OCI-LY7 (cell line): ENCODE measurements around the gene TTC7B. TPM values are rescaled to one million over a fixed set of nuclear protein-coding genes. Genes with fewer than 3 reads are reported as not detected.

Experiments
- BruUV-seq: library from RNA; stranded (reverse); fragments of 400-500 nt; replicated peaks from 2 replicates; lab custom pipeline; 2021; lab: Mats Ljungman, UMichigan
- CTCF ChIA-PET: fragments of 300-600 bp; sonication (Branson Sonifier 250); formaldehyde crosslinking; loops from one replicate; lab custom pipeline; 2022; ENCODE audit warnings: antibody characterized with exemption; ENCODE audit not compliant: unreplicated experiment; lab: Charles Lee
- POLR2A ChIA-PET: fragments of 300-600 bp; sonication (Branson Sonifier 250); formaldehyde crosslinking; loops from one replicate; lab custom pipeline; 2022; ENCODE audit warnings: antibody characterized with exemption; lab: Charles Lee
- DNase-seq: peaks from one replicate; pipeline ENCODE4 v3.0.0-alpha.2; 2015; ENCODE audit warnings: low spot score
- H2AFZ ChIP-seq: fragments of 200-600 bp; sonication (generic), shearing (Covaris generic); 2 replicates; pipeline ENCODE4 v1.6.1; 2014; ENCODE audit warnings: mild to moderate bottlenecking, antibody characterized with exemption, low read length, moderate library complexity
- H3K27ac ChIP-seq: fragments of 200-600 bp; sonication (generic); 2 replicates; pipeline ENCODE4 v1.5.1; 2014; ENCODE audit warnings: mixed run types, low read depth, mild to moderate bottlenecking, moderate library complexity, low read length, inconsistent platforms; ENCODE audit not compliant: poor library complexity, severe bottlenecking
- H3K36me3 ChIP-seq: fragments of 200-600 bp; sonication (generic); 2 replicates; pipeline ENCODE4 v1.6.1; 2014; ENCODE audit warnings: mild to moderate bottlenecking, antibody characterized with exemption, low read length, moderate library complexity, mixed read lengths; ENCODE audit not compliant: insufficient read depth
- H3K4me1 ChIP-seq: fragments of 200-600 bp; sonication (generic); 2 replicates; pipeline ENCODE4 v1.5.1; 2014; ENCODE audit warnings: mild to moderate bottlenecking, low read length; ENCODE audit not compliant: insufficient read depth, poor library complexity, severe bottlenecking
- H3K4me2 ChIP-seq: fragments of 200-600 bp; sonication (generic); 2 replicates; pipeline ENCODE4 v1.6.1; 2014; ENCODE audit warnings: mild to moderate bottlenecking, low read length
- H3K4me3 ChIP-seq: fragments of 200-600 bp; sonication (generic); 2 replicates; pipeline ENCODE4 v1.5.1; 2014; ENCODE audit warnings: mild to moderate bottlenecking, low read depth, low read length; ENCODE audit not compliant: poor library complexity, severe bottlenecking
- H3K79me2 ChIP-seq: fragments of 200-600 bp; sonication (generic); 2 replicates; pipeline ENCODE4 v1.6.1; 2016; ENCODE audit warnings: low read depth, mild to moderate bottlenecking, low read length, moderate library complexity, mixed read lengths; ENCODE audit not compliant: insufficient read depth
- H3K9me2 ChIP-seq: fragments of 200-600 bp; sonication (generic); 2 replicates; pipeline ENCODE4 v1.6.1; 2016; ENCODE audit warnings: mild to moderate bottlenecking, low read length, mixed read lengths; ENCODE audit not compliant: insufficient read depth
- H3K9me3 ChIP-seq: fragments of 200-600 bp; sonication (generic); 2 replicates; pipeline ENCODE4 v1.6.1; 2014; ENCODE audit warnings: mild to moderate bottlenecking, mixed run types, low read length, mixed read lengths
- H4K20me1 ChIP-seq: fragments of 200-600 bp; sonication (generic); 2 replicates; pipeline ENCODE4 v1.6.1; 2014; ENCODE audit warnings: mild to moderate bottlenecking, antibody characterized with exemption, low read length, moderate library complexity, mixed read lengths; ENCODE audit not compliant: insufficient read depth
- EZH2phosphoT487 ChIP-seq: fragments of 200-600 bp; sonication (generic); IDR thresholded peaks from 2 replicates; pipeline ENCODE4 v1.6.1; 2018; ENCODE audit warnings: low read depth, borderline replicate concordance, mild to moderate bottlenecking, mixed run types, antibody characterized with exemption, low read length, moderate library complexity, mixed read lengths
- intact Hi-C: fragments of 100-400 bp; cut with micrococcal nuclease; formaldehyde crosslinking; loops from one replicate; pipeline ENCODE4 v1.10.0; 2022; ENCODE audit not compliant: unreplicated experiment
- total RNA-seq, 2 experiments: library from RNA; depleted of rRNA in 1 of 2; stranded (reverse); fragments of >200 nt in 1 of 2; shearing (Covaris generic) in 1 of 2; gene quantifications; 2 replicates each; pipeline ENCODE4 v1.2.3, GENCODE V29; 2014 to 2022
- TF ChIP-seq, protein P1 (sequence below): fragments of 200-600 bp; sonication (generic); conservative IDR thresholded peaks from 2 replicates; pipeline ENCODE4 v1.5.1; 2014; ENCODE audit warnings: mild to moderate bottlenecking, antibody characterized with exemption, low read length, moderate library complexity, mixed read lengths

The TTC7B gene
- total RNA-seq, 2 experiments from 2014 or later, result 0.19 to 0.51 TPM

DNA sequence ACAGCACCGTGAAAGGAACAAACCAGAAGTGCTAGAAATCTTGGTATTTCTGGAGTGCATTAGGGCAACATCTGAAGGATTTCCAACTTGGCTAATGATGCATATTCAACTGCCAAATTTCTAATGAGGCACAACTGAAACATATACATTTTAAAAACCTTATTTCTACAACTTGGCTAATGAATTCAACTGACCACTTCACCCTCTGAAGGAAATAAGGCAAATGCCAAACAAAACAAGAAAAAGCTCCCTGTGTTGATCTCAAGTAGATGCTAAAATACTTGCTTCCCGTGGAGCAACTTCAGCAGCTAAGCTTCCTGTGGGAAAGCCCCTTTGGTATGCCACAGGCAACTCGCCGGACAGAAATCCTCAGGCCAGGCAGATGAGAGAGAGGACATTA is 167.1 kb downstream of the TTC7B start:
- no peak for TF ChIP-seq EZH2phosphoT487
- TF ChIP-seq, protein P1, sequence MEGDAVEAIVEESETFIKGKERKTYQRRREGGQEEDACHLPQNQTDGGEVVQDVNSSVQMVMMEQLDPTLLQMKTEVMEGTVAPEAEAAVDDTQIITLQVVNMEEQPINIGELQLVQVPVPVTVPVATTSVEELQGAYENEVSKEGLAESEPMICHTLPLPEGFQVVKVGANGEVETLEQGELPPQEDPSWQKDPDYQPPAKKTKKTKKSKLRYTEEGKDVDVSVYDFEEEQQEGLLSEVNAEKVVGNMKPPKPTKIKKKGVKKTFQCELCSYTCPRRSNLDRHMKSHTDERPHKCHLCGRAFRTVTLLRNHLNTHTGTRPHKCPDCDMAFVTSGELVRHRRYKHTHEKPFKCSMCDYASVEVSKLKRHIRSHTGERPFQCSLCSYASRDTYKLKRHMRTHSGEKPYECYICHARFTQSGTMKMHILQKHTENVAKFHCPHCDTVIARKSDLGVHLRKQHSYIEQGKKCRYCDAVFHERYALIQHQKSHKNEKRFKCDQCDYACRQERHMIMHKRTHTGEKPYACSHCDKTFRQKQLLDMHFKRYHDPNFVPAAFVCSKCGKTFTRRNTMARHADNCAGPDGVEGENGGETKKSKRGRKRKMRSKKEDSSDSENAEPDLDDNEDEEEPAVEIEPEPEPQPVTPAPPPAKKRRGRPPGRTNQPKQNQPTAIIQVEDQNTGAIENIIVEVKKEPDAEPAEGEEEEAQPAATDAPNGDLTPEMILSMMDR, result no peak
- H3K9me2 ChIP-seq, result no peaks in the 10 kb centered on the region
- ChIA-PET POLR2A (no interaction called here), CTCF (no interaction called here)
- H4K20me1 ChIP-seq, result no peaks in the 10 kb centered on the region
- H3K27ac ChIP-seq, result no peak overlapping the region
- BruUV-seq, result no TSS peak
- no peaks in the 10 kb centered on the region for H3K9me3 ChIP-seq
- DNase-seq, result no peak
- H3K4me1 ChIP-seq, result no peaks in the 10 kb centered on the region
- no peaks in the 10 kb centered on the region for H3K36me3 ChIP-seq
- H3K4me3 ChIP-seq, result no peak overlapping the region
- H3K79me2 ChIP-seq, result no peaks in the 10 kb centered on the region
- intact Hi-C loops, result no loop called here
- H3K4me2 ChIP-seq, result no peak overlapping the region
- H2AFZ ChIP-seq, result no peak overlapping the region

DNA sequence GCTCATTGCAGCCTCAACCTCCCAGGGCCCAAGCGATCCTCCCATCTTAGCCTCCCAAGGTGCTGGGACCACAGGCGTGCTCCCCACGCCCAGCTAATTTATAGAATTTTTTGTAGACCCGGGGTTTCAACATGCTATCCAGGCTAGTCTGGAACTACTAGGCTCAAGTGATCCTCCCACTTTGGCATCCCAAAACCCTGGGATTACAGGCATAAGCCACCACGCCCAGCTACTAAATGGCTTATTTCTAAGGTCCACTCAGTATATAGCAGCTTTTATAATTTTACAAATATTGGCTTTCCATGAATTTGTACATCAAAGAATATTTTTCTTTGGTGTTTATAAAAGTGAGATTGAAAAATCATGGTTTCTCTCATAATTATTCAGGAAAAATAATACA is 167.8 kb downstream of the TTC7B start:
- Histone ChIP-seq H3K4me2 (no peak overlapping the region), H3K9me2 (no peaks in the 10 kb centered on the region), H2AFZ (no peak overlapping the region), H3K79me2 (no peaks in the 10 kb centered on the region), H3K27ac (no peak overlapping the region), H3K4me1 (no peaks in the 10 kb centered on the region), H3K4me3 (no peak overlapping the region), H3K9me3 (no peaks in the 10 kb centered on the region), H3K36me3 (no peaks in the 10 kb centered on the region), H4K20me1 (no peaks in the 10 kb centered on the region)
- no peak for DNase-seq
- intact Hi-C loops, result no loop called here
- TF ChIP-seq, protein P1, result no peak
- TF ChIP-seq EZH2phosphoT487, result no peak
- ChIA-PET CTCF (no interaction called here), POLR2A (no interaction called here)
- BruUV-seq, result no TSS peak

DNA sequence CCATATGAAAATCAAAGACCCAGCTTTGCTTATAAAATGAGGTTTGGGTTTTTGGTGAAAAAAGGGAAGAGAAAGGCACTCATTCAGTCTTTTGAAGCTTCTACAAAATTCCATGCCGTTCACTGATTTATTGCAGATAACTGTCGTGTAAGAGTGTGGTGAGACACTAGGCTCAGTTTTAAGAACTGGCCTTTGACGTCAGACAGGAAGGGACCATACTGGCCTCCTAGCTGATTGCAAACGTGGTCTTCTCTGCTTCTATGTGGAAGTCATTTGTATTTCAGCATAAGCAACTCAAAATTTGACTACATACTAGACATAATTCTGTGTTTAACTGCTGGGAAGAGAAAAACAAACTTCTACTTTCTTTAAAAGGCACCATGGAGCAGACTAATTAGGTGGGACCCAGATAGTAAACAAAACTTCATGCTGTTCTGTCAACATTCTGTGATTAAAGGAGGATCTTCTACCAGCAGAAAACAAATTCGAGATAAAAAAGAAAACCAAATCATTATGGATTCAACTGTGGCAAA is 168.7 kb downstream of the TTC7B start:
- TF ChIP-seq, protein P1, result no peak
- TF ChIP-seq EZH2phosphoT487, result no peak
- H3K4me3 ChIP-seq, result no peak overlapping the region
- no peak overlapping the region for H3K27ac ChIP-seq
- no peaks in the 10 kb centered on the region for H3K4me1 ChIP-seq
- H3K79me2 ChIP-seq, result no peaks in the 10 kb centered on the region
- no peak for DNase-seq
- ChIA-PET CTCF (no interaction called here), POLR2A (interaction anchor here (0.6 kb wide), 2 partner anchors 328 to 495 kb away, joined by 4 to 5 read pairs; no protein-coding TSS in a partner anchor)
- no peak overlapping the region for H3K4me2 ChIP-seq
- H2AFZ ChIP-seq, result no peak overlapping the region
- H3K9me3 ChIP-seq, result no peaks in the 10 kb centered on the region
- intact Hi-C loops, result no loop called here
- H4K20me1 ChIP-seq, result no peaks in the 10 kb centered on the region
- no peaks in the 10 kb centered on the region for H3K36me3 ChIP-seq
- BruUV-seq, result no TSS peak
- no peaks in the 10 kb centered on the region for H3K9me2 ChIP-seq
